ENCODE measurements around the gene PRKG2. TPM values are rescaled to one million over a fixed set of nuclear protein-coding genes. Genes with fewer than 3 reads are reported as not detected.

Gene PRKG2
- total RNA-seq (2022): 0.23 TPM in 1 of 2 replicates, not detected in the other
- percentile 11 among the genes with signal in this experiment for Bru-seq, nascent RNA
- BruChase-seq, experiment 1, labeled RNA remaining after a 6-hour chase: percentile 7 among the genes with signal in this experiment
- percentile 12 among the genes with signal in this experiment for BruChase-seq, experiment 2, labeled RNA remaining after a 2-hour chase
- long read RNA-seq: 0 reads

GRCh38 chr4:81214881-81215868, at the start of gene PRKG2:
Gene PRKG2 (minus strand): TSS chr4:81215222. CDS start chr4:81205047, 10,175 bp downstream.
- H3K4me3 Mint-ChIP-seq (ENCODE audit: unreplicated experiment): peak within 1 kb of the TSS; percentile 69
- no peak for DNase-seq (ENCODE audit: unreplicated experiment)
- ChIA-PET POLR2A (no interaction called here), CTCF (interaction anchor here (0.5 to 0.7 kb wide), 2 partner anchors 63 to 118 kb away, joined by 3 to 4 read pairs; no protein-coding TSS in a partner anchor)
- H3K27ac Mint-ChIP-seq (ENCODE audit: low read depth, unreplicated experiment): no peak within 1 kb of the TSS
- H3K36me3 Mint-ChIP-seq (ENCODE audit: insufficient read depth, unreplicated experiment): no peaks in the 10 kb centered on the region
- H3K4me1 Mint-ChIP-seq (ENCODE audit: insufficient read depth, unreplicated experiment): no peaks in the 10 kb centered on the region
- intact Hi-C loops (cut with micrococcal nuclease): loop anchor here (5.0 kb wide), 1 partner anchor 137 kb away; no protein-coding TSS in a partner anchor
- H3K9me3 Mint-ChIP-seq (ENCODE audit: unreplicated experiment): no peaks in the 10 kb centered on the region
- no peak for TF ChIP-seq CTCF (IDR thresholded peaks at IDR 0.05; ENCODE audit: unreplicated experiment)
- H3K27me3 Mint-ChIP-seq (ENCODE audit: insufficient read depth, unreplicated experiment): no peaks in the 10 kb centered on the region
- no TSS peak for BruUV-seq (replicated peaks)

- Mint-ChIP-seq H3K4me1 (ENCODE audit: insufficient read depth, unreplicated experiment) (peaks cover 12% of the 10 kb centered on the region), H3K9me3 (ENCODE audit: unreplicated experiment) (no peaks in the 10 kb centered on the region), H3K27me3 (ENCODE audit: insufficient read depth, unreplicated experiment) (no peaks in the 10 kb centered on the region), H3K27ac (ENCODE audit: low read depth, unreplicated experiment) (no peak overlapping the region), H3K4me3 (ENCODE audit: unreplicated experiment) (no peak overlapping the region), H3K36me3 (ENCODE audit: insufficient read depth, unreplicated experiment) (no peaks in the 10 kb centered on the region)
- DNase-seq (ENCODE audit: unreplicated experiment): peak; percentile 24
- intact Hi-C loops (cut with micrococcal nuclease): loop anchor here (1.0 kb wide), 1 partner anchor 191 kb away; no protein-coding TSS in a partner anchor
- no TSS peak for BruUV-seq (replicated peaks)
- ChIA-PET CTCF (interaction anchor here (0.6 to 2.2 kb wide), 15 partner anchors 9 to 940 kb away, joined by 3 to 14 read pairs (median 3); no protein-coding TSS in a partner anchor), POLR2A (no interaction called here)
- peak; percentile 39 for TF ChIP-seq CTCF (IDR thresholded peaks at IDR 0.05; ENCODE audit: unreplicated experiment)
Observed at GRCh38 chr4:81260443-81261101, 45.5 kb upstream of the PRKG2 start.

- no peaks in the 10 kb centered on the region for H3K36me3 Mint-ChIP-seq (ENCODE audit: insufficient read depth, unreplicated experiment)
- POLR2A ChIA-PET: interaction anchor here (0.6 kb wide), 1 partner anchor 1850 kb away, joined by 3 read pairs; no protein-coding TSS in a partner anchor
- TF ChIP-seq CTCF (IDR thresholded peaks at IDR 0.05; ENCODE audit: unreplicated experiment): no peak
- CTCF ChIA-PET: interaction anchor here (0.6 to 1.4 kb wide), 5 partner anchors 10 to 1209 kb away, joined by 3 to 6 read pairs (median 4); no protein-coding TSS in a partner anchor
- H3K4me3 Mint-ChIP-seq (ENCODE audit: unreplicated experiment): no peak overlapping the region
- H3K27ac Mint-ChIP-seq (ENCODE audit: low read depth, unreplicated experiment): no peak overlapping the region
- no peak for DNase-seq (ENCODE audit: unreplicated experiment)
- no peaks in the 10 kb centered on the region for H3K9me3 Mint-ChIP-seq (ENCODE audit: unreplicated experiment)
- intact Hi-C loops (cut with micrococcal nuclease): no loop called here
- H3K27me3 Mint-ChIP-seq (ENCODE audit: insufficient read depth, unreplicated experiment): no peaks in the 10 kb centered on the region
- peaks cover 16% of the 10 kb centered on the region for H3K4me1 Mint-ChIP-seq (ENCODE audit: insufficient read depth, unreplicated experiment)
- no TSS peak for BruUV-seq (replicated peaks)
Observed at GRCh38 chr4:81258841-81259550, 44.0 kb upstream of the PRKG2 start.
